MM.1S (cell line): ENCODE data around the gene GFAP.

Experiments used
- DNase-seq: peaks from one replicate; pipeline ENCODE4 v3.0.0-alpha.2; 2015
- H2AFZ ChIP-seq: fragments of 300-600 bp; sonication (generic); 2 replicates; pipeline ENCODE4 v1.6.0; 2016; ENCODE audit warnings: antibody characterized with exemption, low read length
- H3F3A ChIP-seq: fragments of 300-600 bp; sonication (generic); 2 replicates; pipeline ENCODE4 v1.6.1; 2016; ENCODE audit warnings: mild to moderate bottlenecking, antibody characterized with exemption, low read length, moderate library complexity, mixed read lengths; ENCODE audit not compliant: insufficient read depth
- H3K27ac ChIP-seq: fragments of 300-600 bp; sonication (generic); 2 replicates; pipeline ENCODE4 v1.5.1; 2016; ENCODE audit warnings: mild to moderate bottlenecking, low read length
- H3K27me3 ChIP-seq: fragments of 300-600 bp; sonication (generic); replicated peaks from 2 replicates; pipeline ENCODE4 v1.6.0; 2016; ENCODE audit warnings: low read length; ENCODE audit not compliant: insufficient read depth
- H3K36me3 ChIP-seq: fragments of 300-600 bp; sonication (generic); replicated peaks from 2 replicates; pipeline ENCODE4 v1.6.1; 2016; ENCODE audit warnings: mild to moderate bottlenecking, low read length, mixed read lengths; ENCODE audit not compliant: insufficient read depth
- H3K4me1 ChIP-seq: fragments of 300-600 bp; sonication (generic); 2 replicates; pipeline ENCODE4 v1.6.1; 2016; ENCODE audit warnings: low read length, mixed read lengths
- H3K4me2 ChIP-seq: fragments of 300-600 bp; sonication (generic); 2 replicates; pipeline ENCODE4 v1.6.0; 2016; ENCODE audit warnings: low read depth, low read length
- H3K4me3 ChIP-seq: fragments of 300-600 bp; sonication (generic); 2 replicates; pipeline ENCODE4 v1.5.1; 2016; ENCODE audit warnings: low read length, mixed read lengths
- H3K79me2 ChIP-seq: fragments of 300-600 bp; sonication (generic); 2 replicates; pipeline ENCODE4 v1.6.1; 2016; ENCODE audit warnings: mixed run types, low read length, mixed read lengths
- H3K9ac ChIP-seq: fragments of 300-600 bp; sonication (generic); 2 replicates; pipeline ENCODE4 v1.6.1; 2016; ENCODE audit warnings: low read length, mixed read lengths
- H3K9me2 ChIP-seq: fragments of 300-600 bp; sonication (generic); replicated peaks from 2 replicates; pipeline ENCODE4 v1.6.1; 2016; ENCODE audit warnings: mild to moderate bottlenecking, low read length, mixed read lengths; ENCODE audit not compliant: insufficient read depth
- H3K9me3 ChIP-seq: fragments of 300-600 bp; sonication (generic); replicated peaks from 2 replicates; pipeline ENCODE4 v1.6.1; 2016; ENCODE audit warnings: mild to moderate bottlenecking, low read length, mixed read lengths; ENCODE audit not compliant: insufficient read depth
- H4K20me1 ChIP-seq: fragments of 300-600 bp; sonication (generic); 2 replicates; pipeline ENCODE4 v1.6.1; 2016; ENCODE audit warnings: mild to moderate bottlenecking, low read length, moderate library complexity, mixed read lengths; ENCODE audit not compliant: insufficient read depth
- CTCF ChIP-seq: fragments of 300-600 bp; sonication (generic); IDR thresholded peaks from 2 replicates; pipeline ENCODE4 v1.5.1; 2016; ENCODE audit warnings: antibody characterized with exemption, low read length, mixed read lengths
- EZH2 ChIP-seq: fragments of 300-600 bp; sonication (generic); optimal IDR thresholded peaks from 2 replicates; pipeline ENCODE3; 2017; ENCODE audit warnings: low read depth, mild to moderate bottlenecking, antibody characterized with exemption, low read length, mixed read lengths
- EZH2phosphoT487 ChIP-seq: fragments of 300-600 bp; sonication (generic); IDR thresholded peaks from 2 replicates; pipeline ENCODE4 v1.6.1; 2018; ENCODE audit warnings: antibody characterized with exemption, low read length

Gene GFAP

GRCh38 chr17:44865931-44866330 is 49.4 kb downstream of the GFAP start:
- Histone ChIP-seq H3K9me2 (no peaks in the 10 kb centered on the region), H3K4me1 (no peaks in the 10 kb centered on the region), H3K4me2 (no peak overlapping the region), H3K9ac (no peak overlapping the region), H3K4me3 (no peak overlapping the region), H3K27ac (no peak overlapping the region), H3K9me3 (no peaks in the 10 kb centered on the region), H3K79me2 (no peaks in the 10 kb centered on the region), H3F3A (no peaks in the 10 kb centered on the region), H4K20me1 (no peaks in the 10 kb centered on the region), H2AFZ (no peak overlapping the region), H3K36me3 (no peaks in the 10 kb centered on the region; the same call in 1 of the 2 replicates), H3K27me3 (no peaks in the 10 kb centered on the region)
- TF ChIP-seq CTCF (no peak), EZH2 (no peak), EZH2phosphoT487 (no peak)
- DNase-seq, result no peak

- peak; percentile 83 for TF ChIP-seq CTCF
- TF ChIP-seq EZH2phosphoT487, result no peak
- no peak for TF ChIP-seq EZH2
- Histone ChIP-seq H3K36me3 (no peaks in the 10 kb centered on the region; the same call in 1 of the 2 replicates), H3K9me2 (no peaks in the 10 kb centered on the region)
These were observed 50.1 kb downstream of the GFAP start for GRCh38 chr17:44865231-44865660.

GRCh38 chr17:44864831-44865230 is 50.5 kb downstream of the GFAP start:
- no peaks in the 10 kb centered on the region for H3K79me2 ChIP-seq
- no peaks in the 10 kb centered on the region for H3K27me3 ChIP-seq
- H2AFZ ChIP-seq, result no peak overlapping the region
- H3K9me2 ChIP-seq, result no peaks in the 10 kb centered on the region
- no peaks in the 10 kb centered on the region for H3F3A ChIP-seq
- H3K9me3 ChIP-seq, result no peaks in the 10 kb centered on the region
- H3K4me1 ChIP-seq, result no peaks in the 10 kb centered on the region
- no peak overlapping the region for H3K9ac ChIP-seq
- TF ChIP-seq CTCF (no peak), EZH2 (no peak), EZH2phosphoT487 (no peak)
- no peaks in the 10 kb centered on the region; the same call in 1 of the 2 replicates for H3K36me3 ChIP-seq
- H3K27ac ChIP-seq, result no peak overlapping the region
- no peaks in the 10 kb centered on the region for H4K20me1 ChIP-seq
- no peak overlapping the region for H3K4me3 ChIP-seq
- H3K4me2 ChIP-seq, result no peak overlapping the region
- no peak for DNase-seq

More at GRCh38 chr17:44865231-44865660, 50.1 kb downstream of the GFAP start:
- Histone ChIP-seq H3K4me1 (no peaks in the 10 kb centered on the region), H3K9ac (no peak overlapping the region), H3K4me3 (no peak overlapping the region), H3K27me3 (no peaks in the 10 kb centered on the region), H3K27ac (no peak overlapping the region), H3K9me3 (no peaks in the 10 kb centered on the region), H2AFZ (no peak overlapping the region), H3K4me2 (no peak overlapping the region), H3K79me2 (no peaks in the 10 kb centered on the region), H4K20me1 (no peaks in the 10 kb centered on the region), H3F3A (no peaks in the 10 kb centered on the region)
- peak; percentile 72 for DNase-seq
